Ovary (tissue), 3 donors: ENCODE measurements around the gene MRPS31.

ENCODE experiments used
- CTCF ChIP-seq, 3 donors: fragments of 450-650 bp in 2 of 3; fragments of 200-600 bp in 1 of 3; IDR thresholded peaks; one replicate each; pipeline versions ENCODE4 v1.5.1 to v1.8.0; 2016 to 2022; ENCODE audit warnings: antibody characterized with exemption in 3 of 3, mild to moderate bottlenecking in 1 of 3
- POLR2A ChIP-seq: fragments of 450-650 bp; IDR thresholded peaks from one replicate; pipeline ENCODE4 v1.6.1; 2017; ENCODE audit warnings: antibody characterized with exemption, mild to moderate bottlenecking, moderate library complexity
- donor health status: DM: no; HTN: no; CAD: no.

GRCh38 chr13:40756042-40756441 is 14.9 kb downstream of the MRPS31 start:
- TF ChIP-seq CTCF (IDR thresholded peaks at IDR 0.05) (no peak), POLR2A (no peak)
